Epithelial cell of proximal tubule (primary cell): ENCODE data around the gene IFIT1B. TPM values are rescaled to one million over a fixed set of nuclear protein-coding genes. Genes with fewer than 3 reads are reported as not detected.
"Not testable (repeated sequence)": the region's sequence is repeated elsewhere in the genome, so short reads cannot be mapped to it uniquely, and the experiment has no call there.

Experiments
- DNase-seq: peaks from one replicate; pipeline ENCODE4 v3.0.0-alpha.2; 2011; ENCODE audit warnings: low read depth
- H3K4me3 ChIP-seq: 2 replicates; pipeline ENCODE4 v1.5.1; 2011; ENCODE audit warnings: low read depth, mild to moderate bottlenecking, low read length
- CTCF ChIP-seq: conservative IDR thresholded peaks from 2 replicates; pipeline ENCODE4 v1.5.1; 2012; ENCODE audit warnings: low read depth, mild to moderate bottlenecking, low read length
- total RNA-seq: library from RNA; depleted of rRNA; stranded (reverse); fragments of >200 nt; gene quantifications from 2 replicates; pipeline ENCODE4 v1.2.3, GENCODE V29; 2015

The IFIT1B gene
- 0.36 TPM in 1 of 2 replicates, not detected in the other for total RNA-seq

GRCh38 chr10:89377705-89378637 is at the start of gene IFIT1B:
Gene IFIT1B (plus strand): TSS chr10:89378056. CDS start chr10:89378136, 80 bp downstream.
- TF ChIP-seq CTCF: no peak
- no peak for DNase-seq
- no peak within 1 kb of the TSS for H3K4me3 ChIP-seq

GRCh38 chr10:89329151-89329550 is 48.7 kb upstream of the IFIT1B start:
- peak overlapping the region; percentile 63 for H3K4me3 ChIP-seq
- DNase-seq: no peak
- TF ChIP-seq CTCF: no peak

- H3K4me3 ChIP-seq, DNase-seq: not testable (repeated sequence)
These were observed 47.8 kb upstream of the IFIT1B start for GRCh38 chr10:89330014-89330413.

- no peak overlapping the region for H3K4me3 ChIP-seq
- no peak for DNase-seq
- no peak for TF ChIP-seq CTCF
These were observed 47.2 kb upstream of the IFIT1B start for GRCh38 chr10:89330537-89331212.

- DNase-seq: not testable (repeated sequence)
These were observed 46.3 kb upstream of the IFIT1B start for GRCh38 chr10:89331487-89332122.

GRCh38 chr10:89332123-89332633 is 45.7 kb upstream of the IFIT1B start:
- peak overlapping the region; percentile 28 for H3K4me3 ChIP-seq
- TF ChIP-seq CTCF: no peak
- no peak for DNase-seq

More at GRCh38 chr10:89331487-89332122, 46.3 kb upstream of the IFIT1B start:
- peak overlapping the region; percentile 28 for H3K4me3 ChIP-seq

- no peak for TF ChIP-seq CTCF
- no peak overlapping the region for H3K4me3 ChIP-seq
- DNase-seq: no peak
These were observed 42.6 kb upstream of the IFIT1B start for GRCh38 chr10:89335226-89335625.
